ENCODE results near the gene LCAT. TPM values are rescaled to one million over a fixed set of nuclear protein-coding genes. Genes with fewer than 3 reads are reported as not detected.
"Not testable (repeated sequence)": the region's sequence is repeated elsewhere in the genome, so short reads cannot be mapped to it uniquely, and the experiment has no call there.

Gene LCAT
- total and polyA plus RNA-seq, 4 donors, result 8.4 to 43.9 (median 21.9) TPM

- Histone ChIP-seq H3K9ac (ENCODE audit: insufficient read depth in 1 of 2, low read length in 2 of 2) (no peak overlapping the region), H3K27me3 (ENCODE audit: control insufficient read depth in 3 of 3, insufficient read depth in 3 of 3, low read length in 2 of 3) (no peaks in the 10 kb centered on the region), H3K4me3 (no peak overlapping the region), H3K4me1 (ENCODE audit: control insufficient read depth in 5 of 5, insufficient read depth in 5 of 5, low read length in 5 of 5) (peaks cover 0 to 18% (median 5%) of the 10 kb centered on the region in 5 donors), H3K9me3 (ENCODE audit: control insufficient read depth in 4 of 4, insufficient read depth in 3 of 4, low read length in 3 of 4) (no peaks in the 10 kb centered on the region), H3K36me3 (ENCODE audit: control insufficient read depth in 4 of 4, insufficient read depth in 4 of 4, low read length in 4 of 4) (peaks cover 7 to 61% (median 31%) of the 10 kb centered on the region in 4 donors), H3K27ac (ENCODE audit: low read depth in 1 of 2, low read length in 1 of 2) (peak overlapping the region in 1 of 2 donors; percentile 10)
- ATAC-seq (ENCODE audit: insufficient read depth, low FRiP score) (no peak), DNase-seq (no peak)
- 83 to 92% methylated on average over 9 of the region's 9 CpGs for WGBS, 2 donors
- no peak for TF ChIP-seq CTCF (IDR thresholded peaks at IDR 0.05; ENCODE audit: control extremely low read depth, extremely low read depth)
Observed at GRCh38 chr16:67941469-67942199, 2.3 kb downstream of the LCAT start.

- Histone ChIP-seq H3K27me3 (ENCODE audit: control insufficient read depth in 3 of 3, insufficient read depth in 3 of 3, low read length in 2 of 3) (no peaks in the 10 kb centered on the region), H3K27ac (ENCODE audit: low read depth in 1 of 2, low read length in 1 of 2) (no peak overlapping the region), H3K4me3 (no peak overlapping the region), H3K4me1 (ENCODE audit: control insufficient read depth in 5 of 5, insufficient read depth in 5 of 5, low read length in 5 of 5) (peaks cover 0 to 18% (median 5%) of the 10 kb centered on the region in 5 donors), H3K36me3 (ENCODE audit: control insufficient read depth in 4 of 4, insufficient read depth in 4 of 4, low read length in 4 of 4) (peaks cover 7 to 50% (median 26%) of the 10 kb centered on the region in 4 donors), H3K9me3 (ENCODE audit: control insufficient read depth in 4 of 4, insufficient read depth in 3 of 4, low read length in 3 of 4) (no peaks in the 10 kb centered on the region), H3K9ac (ENCODE audit: insufficient read depth in 1 of 2, low read length in 2 of 2) (no peak overlapping the region)
- TF ChIP-seq CTCF (IDR thresholded peaks at IDR 0.05; ENCODE audit: control extremely low read depth, extremely low read depth), result no peak
- ATAC-seq (ENCODE audit: insufficient read depth, low FRiP score) (no peak), DNase-seq (no peak)
- 93 to 94% methylated on average over 5 of the region's 5 CpGs for WGBS, 2 donors
Observed at GRCh38 chr16:67940446-67941089, 3.4 kb downstream of the LCAT start.

GRCh38 chr16:67939507-67940445 is 4.1 kb downstream of the LCAT start:
- Histone ChIP-seq H3K4me1 (ENCODE audit: control insufficient read depth in 5 of 5, insufficient read depth in 5 of 5, low read length in 5 of 5) (peaks cover 0 to 24% (median 5%) of the 10 kb centered on the region in 5 donors), H3K9ac (ENCODE audit: insufficient read depth in 1 of 2, low read length in 2 of 2) (no peak overlapping the region), H3K9me3 (ENCODE audit: control insufficient read depth in 4 of 4, insufficient read depth in 3 of 4, low read length in 3 of 4) (no peaks in the 10 kb centered on the region), H3K4me3 (no peak overlapping the region), H3K27me3 (ENCODE audit: control insufficient read depth in 3 of 3, insufficient read depth in 3 of 3, low read length in 2 of 3) (no peaks in the 10 kb centered on the region), H3K27ac (ENCODE audit: low read depth in 1 of 2, low read length in 1 of 2) (no peak overlapping the region), H3K36me3 (ENCODE audit: control insufficient read depth in 4 of 4, insufficient read depth in 4 of 4, low read length in 4 of 4) (peaks cover 4 to 47% (median 19%) of the 10 kb centered on the region in 4 donors)
- ATAC-seq (ENCODE audit: insufficient read depth, low FRiP score) (no peak), DNase-seq (no peak)
- TF ChIP-seq CTCF (IDR thresholded peaks at IDR 0.05; ENCODE audit: control extremely low read depth, extremely low read depth), result no peak
- WGBS, 2 donors, result 59 to 73% methylated on average over 33 of the region's 33 CpGs

- H3K9me3 ChIP-seq (ENCODE audit: control insufficient read depth in 4 of 4, insufficient read depth in 3 of 4, low read length in 3 of 4); H3K27me3 ChIP-seq (ENCODE audit: control insufficient read depth in 3 of 3, insufficient read depth in 3 of 3, low read length in 2 of 3); DNase-seq; H3K9ac ChIP-seq (ENCODE audit: insufficient read depth in 1 of 2, low read length in 2 of 2); H3K4me3 ChIP-seq; ATAC-seq (ENCODE audit: insufficient read depth, low FRiP score): not testable (repeated sequence)
- Histone ChIP-seq H3K4me1 (ENCODE audit: control insufficient read depth in 5 of 5, insufficient read depth in 5 of 5, low read length in 5 of 5) (peaks cover 0 to 23% (median 5%) of the 10 kb centered on the region in 5 donors), H3K36me3 (ENCODE audit: control insufficient read depth in 4 of 4, insufficient read depth in 4 of 4, low read length in 4 of 4) (peaks cover 0 to 41% (median 13%) of the 10 kb centered on the region in 4 donors), H3K27ac (ENCODE audit: low read depth in 1 of 2, low read length in 1 of 2) (peak overlapping the region in 1 of 2 donors; percentile 94)
- 96 to 99% methylated on average over 5 of the region's 5 CpGs for WGBS, 2 donors
Observed at GRCh38 chr16:67937713-67938112, 6.2 kb downstream of the LCAT start.
